Epidermal melanocyte (primary cell): ENCODE results near the gene SNAP23.

Experiments
- DNase-seq: peaks from one replicate; pipeline ENCODE4 v3.0.0; 2011; ENCODE audit warnings: low spot score; ENCODE audit not compliant: insufficient read length

SNAP23 gene

GRCh38 chr15:42495361-42496212, at the start of gene SNAP23:
TSS of gene SNAP23 (plus strand) at chr15:42495634. CDS start at chr15:42511847, 16,213 bp downstream.
- DNase-seq = peak; percentile 94

GRCh38 chr15:42447599-42447998, 47.8 kb upstream of the SNAP23 start:
- DNase-seq = no peak

- no peak for DNase-seq
Measured at GRCh38 chr15:42448281-42448680, 47.2 kb upstream of the SNAP23 start.

GRCh38 chr15:42449770-42450424, 45.5 kb upstream of the SNAP23 start:
- DNase-seq = no peak

- no peak for DNase-seq
Measured at GRCh38 chr15:42450425-42450790, 45.0 kb upstream of the SNAP23 start.

GRCh38 chr15:42453826-42454225, 41.6 kb upstream of the SNAP23 start:
- no peak for DNase-seq

GRCh38 chr15:42456531-42456930, 38.9 kb upstream of the SNAP23 start:
- DNase-seq = no peak

GRCh38 chr15:42456971-42457370, 38.5 kb upstream of the SNAP23 start:
- no peak for DNase-seq

- peak; percentile 83 for DNase-seq
Measured at GRCh38 chr15:42457445-42458442, 37.7 kb upstream of the SNAP23 start.

GRCh38 chr15:42461261-42461660, 34.2 kb upstream of the SNAP23 start:
- no peak for DNase-seq

- no peak for DNase-seq
Measured at GRCh38 chr15:42465520-42466259, 29.7 kb upstream of the SNAP23 start.

- no peak for DNase-seq
Measured at GRCh38 chr15:42471002-42471401, 24.4 kb upstream of the SNAP23 start.

- DNase-seq = no peak
Measured at GRCh38 chr15:42474827-42475226, 20.6 kb upstream of the SNAP23 start.

GRCh38 chr15:42482701-42483100, 12.7 kb upstream of the SNAP23 start:
- no peak for DNase-seq

GRCh38 chr15:42483677-42484076, 11.8 kb upstream of the SNAP23 start:
- no peak for DNase-seq

GRCh38 chr15:42490291-42490670, 5.2 kb upstream of the SNAP23 start:
- DNase-seq = no peak

- DNase-seq = peak; percentile 73
Measured at GRCh38 chr15:42490671-42491538, 4.5 kb upstream of the SNAP23 start, which contains the start of gene ZNF106. TSS of gene ZNF106 (minus strand) at chr15:42491141. CDS start at chr15:42472289, 18,852 bp downstream.

- DNase-seq = no peak
Measured at GRCh38 chr15:42491539-42492225, 3.8 kb upstream of the SNAP23 start.

- DNase-seq = no peak
Measured at GRCh38 chr15:42493679-42494078, 1.8 kb upstream of the SNAP23 start.
